SW 1271 (cell line): ENCODE results near the gene GMDS.
"Not testable (repeated sequence)": the region's sequence is repeated elsewhere in the genome, so short reads cannot be mapped to it uniquely, and the experiment has no call there.

Source experiments
- DNase-seq, 2 experiments: peaks; one replicate each; lab custom pipeline; 2025; lab: John Stamatoyannopoulos, UW

The GMDS gene

GRCh38 chr6:1709234-1709641 is 536.2 kb downstream of the GMDS start:
- no peak for DNase-seq

- no peak for DNase-seq
Measured at GRCh38 chr6:1708820-1709219, 536.6 kb downstream of the GMDS start.

GRCh38 chr6:1708122-1708521 is 537.3 kb downstream of the GMDS start:
- no peak for DNase-seq

- DNase-seq: no peak
Measured at GRCh38 chr6:1705630-1706029, 539.8 kb downstream of the GMDS start.

- DNase-seq: no peak
Measured at GRCh38 chr6:1705183-1705582, 540.2 kb downstream of the GMDS start.

GRCh38 chr6:1704711-1705110 is 540.7 kb downstream of the GMDS start:
- no peak for DNase-seq

GRCh38 chr6:1703923-1704322 is 541.5 kb downstream of the GMDS start:
- no peak for DNase-seq

GRCh38 chr6:1703091-1703855 is 542.1 kb downstream of the GMDS start:
- no peak for DNase-seq

- no peak for DNase-seq
Measured at GRCh38 chr6:1702580-1703051, 542.8 kb downstream of the GMDS start.

- no peak for DNase-seq
Measured at GRCh38 chr6:1701668-1702353, 543.6 kb downstream of the GMDS start.

GRCh38 chr6:1700278-1700967 is 545.0 kb downstream of the GMDS start:
- DNase-seq: no peak

- DNase-seq: no peak
Measured at GRCh38 chr6:1698527-1698926, 546.9 kb downstream of the GMDS start.

GRCh38 chr6:1697688-1698351 is 547.6 kb downstream of the GMDS start:
- DNase-seq: no peak

GRCh38 chr6:1696463-1696850 is 548.9 kb downstream of the GMDS start:
- no peak for DNase-seq

GRCh38 chr6:1695546-1696462 is 549.6 kb downstream of the GMDS start:
- no peak for DNase-seq

GRCh38 chr6:1691828-1692227 is 553.6 kb downstream of the GMDS start:
- not testable (repeated sequence) for DNase-seq

- not testable (repeated sequence) for DNase-seq
Measured at GRCh38 chr6:1690656-1691055, 554.7 kb downstream of the GMDS start.

GRCh38 chr6:1689141-1689540 is 556.3 kb downstream of the GMDS start:
- no peak for DNase-seq

- no peak for DNase-seq
Measured at GRCh38 chr6:1688396-1688795, 557.0 kb downstream of the GMDS start.

GRCh38 chr6:1687402-1687801 is 558.0 kb downstream of the GMDS start:
- DNase-seq: no peak
